HepG2 (cell line): Measurements from ENCODE around the gene ALG11. TPM values are rescaled to one million over a fixed set of nuclear protein-coding genes. Genes with fewer than 3 reads are reported as not detected.

Experiments used
- AFF4 ChIP-seq: sonication (generic); formaldehyde crosslinking; IDR thresholded peaks from 2 replicates; pipeline ENCODE4 v1.4.0; 2020; ENCODE audit warnings: missing genetic modification reagents
- BRCA1 ChIP-seq: sonication (generic); formaldehyde crosslinking; IDR thresholded peaks from 2 replicates; pipeline ENCODE4 v1.4.0; 2020; ENCODE audit warnings: missing genetic modification reagents
- DMTF1 ChIP-seq: sonication (generic); formaldehyde crosslinking; IDR thresholded peaks from 2 replicates; pipeline ENCODE4 v1.4.0; 2020; ENCODE audit warnings: mild to moderate bottlenecking, missing genetic modification reagents
- DR1 ChIP-seq: sonication (generic); formaldehyde crosslinking; IDR thresholded peaks from 2 replicates; pipeline ENCODE4 v1.8.0; 2021; ENCODE audit warnings: mild to moderate bottlenecking, missing genetic modification reagents, inconsistent platforms
- FOSL1 ChIP-seq: sonication (generic); formaldehyde crosslinking; IDR thresholded peaks from 2 replicates; pipeline ENCODE4 v1.9.0; 2021; ENCODE audit warnings: missing genetic modification reagents, borderline replicate concordance
- GPBP1L1 ChIP-seq: sonication (generic); formaldehyde crosslinking; IDR thresholded peaks from 2 replicates; pipeline ENCODE4 v1.5.0; 2020; ENCODE audit warnings: mild to moderate bottlenecking, missing genetic modification reagents
- HCFC1 ChIP-seq: fragments of 150-350 bp; IDR thresholded peaks from 2 replicates; pipeline ENCODE4 v1.6.1; 2014; ENCODE audit warnings: low read depth, low read length
- HOXD1 ChIP-seq: sonication (generic); formaldehyde crosslinking; IDR thresholded peaks from 2 replicates; pipeline ENCODE4 v1.5.0; 2020; ENCODE audit warnings: missing genetic modification reagents
- ISX ChIP-seq: sonication (generic); formaldehyde crosslinking; conservative IDR thresholded peaks from 2 replicates; pipeline ENCODE4 v1.5.0; 2020; ENCODE audit warnings: missing genetic modification reagents
- KAT7 ChIP-seq: IDR thresholded peaks from 2 replicates; pipeline ENCODE4 v1.6.1; 2018; ENCODE audit warnings: borderline replicate concordance, missing compliant biosample characterization
- MBNL3 ChIP-seq: fragments of 250-450 bp; sonication (Bioruptor Pico); conservative IDR thresholded peaks from 2 replicates; pipeline ENCODE4 v1.8.0; 2022; ENCODE audit warnings: mild to moderate bottlenecking, inconsistent platforms
- NKX3-1 ChIP-seq: sonication (generic); formaldehyde crosslinking; IDR thresholded peaks from 2 replicates; pipeline ENCODE4 v1.5.0; 2020; ENCODE audit warnings: missing genetic modification reagents
- NR2F6 ChIP-seq, 2 experiments: IDR thresholded peaks; 2 replicates each; pipeline ENCODE4 v1.6.1; 2016; ENCODE audit warnings: antibody characterized with exemption in 1 of 2, mild to moderate bottlenecking in 1 of 2
- POLR2G ChIP-seq: fragments of 200-400 bp; formaldehyde crosslinking; IDR thresholded peaks from 2 replicates; pipeline ENCODE4 v1.6.1; 2018; ENCODE audit warnings: mild to moderate bottlenecking, low read depth, low read length, moderate library complexity
- PPARG ChIP-seq: conservative IDR thresholded peaks from 2 replicates; pipeline ENCODE4 v1.6.1; 2016; ENCODE audit warnings: missing biosample characterization, missing genetic modification reagents
- RBM39 ChIP-seq: fragments of 200-400 bp; formaldehyde crosslinking; IDR thresholded peaks from one replicate; pipeline ENCODE4 v1.6.1; 2018; ENCODE audit warnings: antibody characterized with exemption, mild to moderate bottlenecking, low read depth, low read length; ENCODE audit not compliant: poor library complexity, severe bottlenecking
- RELA ChIP-seq: sonication (generic); formaldehyde crosslinking; IDR thresholded peaks from 2 replicates; pipeline ENCODE4 v1.4.0; 2020; ENCODE audit warnings: missing genetic modification reagents
- TCF7L2 ChIP-seq: IDR thresholded peaks from 2 replicates; pipeline ENCODE4 v1.6.1; 2011; ENCODE audit warnings: mild to moderate bottlenecking, low read depth, low read length, moderate library complexity
- WIZ ChIP-seq: sonication (generic); formaldehyde crosslinking; IDR thresholded peaks from 2 replicates; pipeline ENCODE4 v1.5.1; 2020; ENCODE audit warnings: mild to moderate bottlenecking, missing genetic modification reagents
- ZNF282 ChIP-seq: fragments of 450-650 bp; IDR thresholded peaks from 2 replicates; pipeline ENCODE4 v1.6.1; 2018; ENCODE audit not compliant: partially characterized antibody
- ZNF317 ChIP-seq: sonication (generic); formaldehyde crosslinking; IDR thresholded peaks from 2 replicates; pipeline ENCODE4 v1.5.0; 2020; ENCODE audit warnings: mild to moderate bottlenecking, missing genetic modification reagents
- ZNF615 ChIP-seq: sonication (generic); formaldehyde crosslinking; IDR thresholded peaks from 2 replicates; pipeline ENCODE4 v1.5.0; 2020; ENCODE audit warnings: mild to moderate bottlenecking, missing genetic modification reagents, borderline replicate concordance
- ZZZ3 ChIP-seq: sonication (generic); formaldehyde crosslinking; IDR thresholded peaks from 2 replicates; pipeline ENCODE4 v1.4.0; 2020; ENCODE audit warnings: missing genetic modification reagents, mild to moderate bottlenecking, borderline replicate concordance
- polyA plus RNA-seq, 8 experiments: library from polyadenylated mRNA; depleted of rRNA in 3 of 8; stranded (reverse) in 7 of 8; unstranded in 1 of 8; fragments of >200 nt; fragmentation: Illumina TruSeq in 4 of 8; extraction: Trizol in 4 of 8; gene quantifications; 2 replicates each; pipeline versions ENCODE4 v1.2.1 to v1.2.3, GENCODE V29; 2011 to 2016; ENCODE audit warnings: low read depth in 4 of 8, missing spikeins in 1 of 8, mixed read lengths in 1 of 8; ENCODE audit not compliant: insufficient read depth in 1 of 8
- total RNA-seq, 5 experiments: library from RNA; depleted of rRNA; stranded (reverse); fragments of >200 nt; fragmentation: Illumina TruSeq; extraction: Trizol; gene quantifications; 2 replicates each; pipeline ENCODE4 v1.2.3, GENCODE V29; 2016; ENCODE audit warnings: low read depth in 1 of 5

Gene ALG11
- total and polyA plus RNA-seq, 2 of the 13 experiments (the other 11 are each of a cell fraction or from before 2014, with no cell fraction given): 14.7 to 27.9 TPM

GRCh38 chr13:52011632-52012511 lies at the start of gene ALG11 (continued):
- TF ChIP-seq WIZ (CRISPR knock-in tag): no peak
- peak; percentile 32; the same call in 1 of the 2 replicates for TF ChIP-seq ZNF317 (CRISPR knock-in tag)
- no peak for TF ChIP-seq DMTF1 (CRISPR knock-in tag)
- no peak for TF ChIP-seq TCF7L2
- TF ChIP-seq MBNL3 (CRISPR knock-in tag): no peak
- TF ChIP-seq ISX (CRISPR knock-in tag): no peak
- TF ChIP-seq DR1: peak; percentile 69; the same call in 1 of the 2 replicates
- TF ChIP-seq AFF4: 0 out of 2 replicates have a peak, but pooled peaks have one; percentile 55
- TF ChIP-seq RELA (CRISPR knock-in tag): no peak
- TF ChIP-seq ZNF282: no peak
- TF ChIP-seq NR2F6 (IDR thresholded peaks at IDR 0.05): 0 out of 2 replicates have a peak, but pooled peaks have one; percentile 10
- TF ChIP-seq NR2F6 (CRISPR knock-in tag; IDR thresholded peaks at IDR 0.05): peak; percentile 66; the same call in 1 of the 2 replicates
- no peak for TF ChIP-seq FOSL1 (CRISPR knock-in tag)
- TF ChIP-seq KAT7: peak; percentile 81; the same call in 1 of the 2 replicates
- peak; percentile 92 for TF ChIP-seq POLR2G
- peak; percentile 57; the same call in 1 of the 2 replicates for TF ChIP-seq PPARG (CRISPR knock-in tag)
- TF ChIP-seq NKX3-1 (CRISPR knock-in tag): no peak; the same call in 1 of the 2 replicates
- TF ChIP-seq GPBP1L1 (CRISPR knock-in tag): no peak
- TF ChIP-seq ZZZ3 (CRISPR knock-in tag): peak; percentile 90; the same call in 1 of the 2 replicates
- TF ChIP-seq BRCA1 (CRISPR knock-in tag): 0 out of 2 replicates have a peak, but pooled peaks have one; percentile 68
- peak; percentile 71 for TF ChIP-seq HOXD1 (CRISPR knock-in tag)
- TF ChIP-seq RBM39: peak; percentile 96
- TF ChIP-seq ZNF615 (CRISPR knock-in tag): 0 out of 2 replicates have a peak, but pooled peaks have one; percentile 89
- no peak for TF ChIP-seq HCFC1
